Uterus (tissue), 4 donors: ENCODE measurements around the gene MMP17. TPM values are rescaled to one million over a fixed set of nuclear protein-coding genes. Genes with fewer than 3 reads are reported as not detected.
A peak's percentile ranks its signal among the peaks of the same experiment; 100 is the strongest.

Experiments used
- DNase-seq, 2 donors: peaks; one replicate each; pipeline ENCODE4 v3.0.0-alpha.2; 2019 to 2020
- H3K27ac ChIP-seq, 2 donors: fragments of 200-600 bp; sonication (generic); 1 replicate in 1 of 2; 2 replicates in 1 of 2; pipeline ENCODE4 v1.5.1; 2016 to 2018
- H3K27me3 ChIP-seq, 2 donors: fragments of 200-600 bp; sonication (generic); one replicate each; pipeline ENCODE4 v1.5.1; 2018 to 2019; ENCODE audit warnings: control low read depth in 1 of 2
- H3K36me3 ChIP-seq, 2 donors: fragments of 200-600 bp; sonication (generic); one replicate each; pipeline ENCODE4 v1.5.1; 2019; ENCODE audit warnings: control low read depth in 1 of 2
- H3K4me1 ChIP-seq, 2 donors: fragments of 200-600 bp; sonication (generic); one replicate each; pipeline ENCODE4 v1.5.1; 2018 to 2019; ENCODE audit warnings: control low read depth in 1 of 2
- H3K4me3 ChIP-seq, 2 donors: fragments of 200-600 bp; sonication (generic); 1 replicate in 1 of 2; 2 replicates in 1 of 2; pipeline ENCODE4 v1.5.1; 2018 to 2019; ENCODE audit warnings: mild to moderate bottlenecking in 1 of 2
- H3K9me3 ChIP-seq, 2 donors: fragments of 200-600 bp; sonication (generic); one replicate each; pipeline ENCODE4 v1.5.1; 2019; ENCODE audit warnings: control low read depth in 1 of 2
- POLR2A ChIP-seq, 2 donors: fragments of 450-650 bp; IDR thresholded peaks; one replicate each; pipeline ENCODE4 v1.6.1; 2016; ENCODE audit warnings: antibody characterized with exemption in 2 of 2, mild to moderate bottlenecking in 1 of 2, moderate library complexity in 1 of 2
- intact Hi-C: fragments of 100-400 bp; cut with DNase I; formaldehyde crosslinking; loops from one replicate; pipeline ENCODE4 v1.15.1; 2023; ENCODE audit warnings: low total_unique reads
- total RNA-seq, 4 donors: library from RNA; depleted of rRNA in 3 of 4; stranded (reverse); fragments of >200 nt in 3 of 4; gene quantifications; one replicate each; pipeline versions ENCODE4 v1.1.0 to v1.2.4, GENCODE V29; 2014 to 2023
- TF ChIP-seq, protein P1 (sequence below), 4 experiments: fragments of 200-600 bp in 2 of 4; fragments of 450-650 bp in 2 of 4; sonication (generic) in 2 of 4; IDR thresholded peaks; one replicate each; pipeline ENCODE4 v1.5.1; 2016 to 2019; ENCODE audit warnings: antibody characterized with exemption in 4 of 4, mild to moderate bottlenecking in 2 of 4, moderate library complexity in 1 of 4
- donor health status: DM: yes; HTN: yes; CAD: no.

Gene MMP17
- total RNA-seq, 4 donors from 2014 or later: 0.26 to 17.4 (median 5.0) TPM

- H3K27ac ChIP-seq: no peak overlapping the region
- no peak overlapping the region for H3K4me3 ChIP-seq
- intact Hi-C loops: no loop called here
- H3K4me1 ChIP-seq: no peaks in the 10 kb centered on the region
- H3K27me3 ChIP-seq: no peaks in the 10 kb centered on the region
- no peak for DNase-seq
- no peaks in the 10 kb centered on the region for H3K36me3 ChIP-seq
- TF ChIP-seq, protein P1, sequence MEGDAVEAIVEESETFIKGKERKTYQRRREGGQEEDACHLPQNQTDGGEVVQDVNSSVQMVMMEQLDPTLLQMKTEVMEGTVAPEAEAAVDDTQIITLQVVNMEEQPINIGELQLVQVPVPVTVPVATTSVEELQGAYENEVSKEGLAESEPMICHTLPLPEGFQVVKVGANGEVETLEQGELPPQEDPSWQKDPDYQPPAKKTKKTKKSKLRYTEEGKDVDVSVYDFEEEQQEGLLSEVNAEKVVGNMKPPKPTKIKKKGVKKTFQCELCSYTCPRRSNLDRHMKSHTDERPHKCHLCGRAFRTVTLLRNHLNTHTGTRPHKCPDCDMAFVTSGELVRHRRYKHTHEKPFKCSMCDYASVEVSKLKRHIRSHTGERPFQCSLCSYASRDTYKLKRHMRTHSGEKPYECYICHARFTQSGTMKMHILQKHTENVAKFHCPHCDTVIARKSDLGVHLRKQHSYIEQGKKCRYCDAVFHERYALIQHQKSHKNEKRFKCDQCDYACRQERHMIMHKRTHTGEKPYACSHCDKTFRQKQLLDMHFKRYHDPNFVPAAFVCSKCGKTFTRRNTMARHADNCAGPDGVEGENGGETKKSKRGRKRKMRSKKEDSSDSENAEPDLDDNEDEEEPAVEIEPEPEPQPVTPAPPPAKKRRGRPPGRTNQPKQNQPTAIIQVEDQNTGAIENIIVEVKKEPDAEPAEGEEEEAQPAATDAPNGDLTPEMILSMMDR (IDR thresholded peaks at IDR 0.05): no peak
- TF ChIP-seq POLR2A (IDR thresholded peaks at IDR 0.05): no peak
- H3K9me3 ChIP-seq: no peaks in the 10 kb centered on the region
Observed at GRCh38 chr12:131789638-131790037, 38.6 kb upstream of the MMP17 start.

DNA sequence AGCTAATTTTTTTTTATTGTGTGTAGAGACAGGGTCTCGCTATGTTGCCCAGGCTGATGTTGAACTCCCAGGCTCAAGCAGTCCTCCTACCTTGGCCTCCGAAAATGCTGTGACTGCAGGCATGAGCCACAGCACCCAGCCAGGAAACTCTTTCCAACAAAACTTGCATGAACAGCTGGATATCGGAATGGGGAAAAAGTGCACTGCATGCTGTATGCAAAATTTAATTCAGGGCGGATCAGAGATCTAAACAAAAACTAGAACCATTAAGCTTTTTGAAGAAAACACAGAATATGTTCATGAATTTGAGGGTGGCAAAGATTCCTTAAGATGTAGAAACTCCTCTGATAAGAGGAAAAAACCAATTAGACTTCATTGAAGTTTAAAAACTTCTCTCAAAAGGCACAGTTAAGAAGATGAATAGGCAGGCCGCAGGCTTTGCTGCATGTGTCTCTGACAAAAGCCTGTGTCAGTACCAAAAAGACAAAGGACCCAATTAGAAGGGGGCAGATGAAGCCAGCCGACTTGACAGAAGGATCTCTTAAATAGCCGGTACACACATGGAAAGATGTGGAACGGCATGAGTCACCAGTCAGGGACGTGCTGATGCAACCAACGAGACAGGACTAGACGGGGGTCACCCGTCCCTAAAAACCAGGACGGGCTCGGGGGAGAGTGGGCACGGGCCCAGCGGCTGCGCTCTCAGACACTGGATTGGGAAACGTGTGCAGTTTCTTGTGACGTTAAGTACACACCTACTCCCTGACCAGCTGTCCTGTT is 34.8 kb upstream of the MMP17 start:
- Histone ChIP-seq H3K4me3 (no peak overlapping the region), H3K4me1 (no peaks in the 10 kb centered on the region), H3K27ac (no peak overlapping the region), H3K27me3 (no peaks in the 10 kb centered on the region), H3K9me3 (no peaks in the 10 kb centered on the region), H3K36me3 (no peaks in the 10 kb centered on the region)
- intact Hi-C loops: no loop called here
- peak in 1 of 2 donors; percentile 38 for DNase-seq
- TF ChIP-seq, protein P1 (IDR thresholded peaks at IDR 0.05): no peak
- no peak for TF ChIP-seq POLR2A (IDR thresholded peaks at IDR 0.05)

DNA sequence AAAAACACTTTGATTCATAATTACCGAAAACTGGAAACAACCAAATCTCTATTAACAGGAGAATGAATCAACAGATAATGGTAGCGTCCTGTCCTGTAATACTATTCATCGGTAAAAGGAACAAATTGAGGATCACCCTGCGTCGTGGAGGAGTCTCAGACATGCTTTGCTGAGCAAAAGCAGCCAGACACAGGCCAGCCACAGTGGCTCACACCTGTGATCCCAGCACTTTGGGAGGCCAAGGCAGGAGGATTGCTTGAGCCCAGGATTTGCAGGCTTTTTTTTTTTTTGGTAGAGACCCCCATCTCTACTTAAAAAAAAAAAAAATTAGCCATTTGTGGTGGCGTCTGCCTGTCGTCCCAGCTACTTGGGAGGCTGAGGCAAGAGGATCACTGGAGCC is 34.1 kb upstream of the MMP17 start:
- Histone ChIP-seq H3K27me3 (no peaks in the 10 kb centered on the region), H3K4me3 (no peak overlapping the region), H3K4me1 (no peaks in the 10 kb centered on the region), H3K9me3 (no peaks in the 10 kb centered on the region), H3K36me3 (no peaks in the 10 kb centered on the region), H3K27ac (no peak overlapping the region)
- DNase-seq: no peak
- intact Hi-C loops: no loop called here
- TF ChIP-seq, protein P1 (IDR thresholded peaks at IDR 0.05): no peak
- TF ChIP-seq POLR2A (IDR thresholded peaks at IDR 0.05): no peak

GRCh38 chr12:131794573-131794972 is 33.6 kb upstream of the MMP17 start:
- Histone ChIP-seq H3K36me3 (no peaks in the 10 kb centered on the region), H3K27ac (no peak overlapping the region), H3K27me3 (no peaks in the 10 kb centered on the region), H3K4me1 (no peaks in the 10 kb centered on the region), H3K9me3 (no peaks in the 10 kb centered on the region), H3K4me3 (no peak overlapping the region)
- TF ChIP-seq, protein P1 (IDR thresholded peaks at IDR 0.05): no peak
- no peak for TF ChIP-seq POLR2A (IDR thresholded peaks at IDR 0.05)
- DNase-seq: no peak
- intact Hi-C loops: no loop called here

DNA sequence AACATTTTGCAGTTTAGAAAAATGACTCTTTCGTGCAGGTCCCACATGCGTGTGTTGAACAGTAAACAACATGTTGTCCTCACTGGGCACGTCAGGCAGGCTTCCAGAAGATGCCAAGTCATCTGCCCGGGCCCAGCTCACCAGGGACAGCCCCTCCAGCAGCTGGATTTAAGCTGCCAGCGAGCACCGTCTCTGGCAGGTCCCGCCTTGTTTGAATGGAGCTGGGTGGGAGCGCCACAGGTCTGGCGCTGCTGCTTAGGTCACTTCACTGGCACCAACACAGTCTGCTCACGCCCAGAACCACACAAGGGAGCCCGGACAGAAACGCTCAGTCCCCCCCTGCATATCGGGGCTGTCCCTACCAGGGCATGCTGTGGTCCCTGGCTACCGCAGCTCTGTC is 33.1 kb upstream of the MMP17 start:
- TF ChIP-seq, protein P1 (IDR thresholded peaks at IDR 0.05): no peak
- no peak for TF ChIP-seq POLR2A (IDR thresholded peaks at IDR 0.05)

More for the DNA sequence above, 33.1 kb upstream of the MMP17 start:
- no peak overlapping the region for H3K27ac ChIP-seq
- H3K4me3 ChIP-seq: no peak overlapping the region
- intact Hi-C loops: no loop called here
- no peaks in the 10 kb centered on the region for H3K27me3 ChIP-seq
- no peaks in the 10 kb centered on the region for H3K4me1 ChIP-seq
- no peak for DNase-seq
- H3K9me3 ChIP-seq: no peaks in the 10 kb centered on the region
- H3K36me3 ChIP-seq: no peaks in the 10 kb centered on the region
